Right ventricle myocardium inferior (tissue), 1 donor: ENCODE measurements around the gene CDK15. TPM values are rescaled to one million over a fixed set of nuclear protein-coding genes. Genes with fewer than 3 reads are reported as not detected.

Experiments
- ATAC-seq: fragments of 200-7000 bp; cut with Tn5 transposase; one replicate; pipeline ENCODE4 v1.9.1; 2020; ENCODE audit warnings: mild to moderate bottlenecking, moderate library complexity
- DNase-seq: peaks from one replicate; pipeline ENCODE4 v3.0.0; 2021; ENCODE audit errors: missing footprints
- intact Hi-C: fragments of 100-400 bp; cut with DNase I; formaldehyde crosslinking; loops from one replicate; pipeline ENCODE4 v1.11.0; 2022
- total RNA-seq: library from RNA; stranded (reverse); fragmentation: NEBNext Ultra II Directional; extraction: Animal tissue kit (Norgen Biotek cat#: 25700); gene quantifications from one replicate; pipeline ENCODE4 v1.2.1, GENCODE V29; 2021
- donor health status: DM: no; HTN: yes; CAD: no; lungs with severe emphysema.

Gene CDK15
- total RNA-seq, 1 donor from 2014 or later: 0.35 TPM

- ATAC-seq (no peak), DNase-seq (no peak)
- intact Hi-C loops: no loop called here
Observed at GRCh38 chr2:201919308-201919634, 112.9 kb downstream of the CDK15 start.

GRCh38 chr2:201923436-201924328, 117.3 kb downstream of the CDK15 start:
- intact Hi-C loops: no loop called here
- DNase-seq (no peak), ATAC-seq (no peak)

- intact Hi-C loops: no loop called here
- no peak for DNase-seq
- no peak for ATAC-seq
Observed at GRCh38 chr2:201924453-201924852, 118.1 kb downstream of the CDK15 start.

- intact Hi-C loops: no loop called here
- ATAC-seq (no peak), DNase-seq (no peak)
Observed at GRCh38 chr2:201925056-201925455, 118.7 kb downstream of the CDK15 start.

- ATAC-seq (no peak), DNase-seq (no peak)
- intact Hi-C loops: no loop called here
Observed at GRCh38 chr2:201926067-201926466, 119.7 kb downstream of the CDK15 start.

GRCh38 chr2:201928363-201928762, 122.0 kb downstream of the CDK15 start:
- ATAC-seq (no peak), DNase-seq (no peak)
- intact Hi-C loops: no loop called here

- ATAC-seq: no peak
- no peak for DNase-seq
- intact Hi-C loops: no loop called here
Observed at GRCh38 chr2:201929281-201930026, 123.1 kb downstream of the CDK15 start.

GRCh38 chr2:201930043-201930442, 123.7 kb downstream of the CDK15 start:
- intact Hi-C loops: no loop called here

GRCh38 chr2:201930831-201931230, 124.5 kb downstream of the CDK15 start:
- no peak for ATAC-seq
- no peak for DNase-seq
- intact Hi-C loops: no loop called here

More at GRCh38 chr2:201930043-201930442, 123.7 kb downstream of the CDK15 start:
- DNase-seq (no peak), ATAC-seq (no peak)

GRCh38 chr2:201931475-201931874, 125.1 kb downstream of the CDK15 start:
- intact Hi-C loops: no loop called here
- no peak for ATAC-seq
- DNase-seq: no peak

- ATAC-seq (no peak), DNase-seq (no peak)
- intact Hi-C loops: no loop called here
Observed at GRCh38 chr2:201931951-201932350, 125.6 kb downstream of the CDK15 start.

GRCh38 chr2:201932511-201932910, 126.2 kb downstream of the CDK15 start:
- intact Hi-C loops: no loop called here
- DNase-seq (no peak), ATAC-seq (no peak)

GRCh38 chr2:201933792-201934237, 127.5 kb downstream of the CDK15 start:
- peak; percentile 61 for ATAC-seq
- intact Hi-C loops: no loop called here
- DNase-seq: no peak

GRCh38 chr2:201936817-201937216, 130.5 kb downstream of the CDK15 start:
- intact Hi-C loops: no loop called here
- ATAC-seq: no peak

GRCh38 chr2:201937343-201937742, 131.0 kb downstream of the CDK15 start:
- DNase-seq (no peak), ATAC-seq (no peak)
- intact Hi-C loops: no loop called here

More at GRCh38 chr2:201936817-201937216, 130.5 kb downstream of the CDK15 start:
- no peak for DNase-seq

GRCh38 chr2:201938156-201938775, 131.9 kb downstream of the CDK15 start:
- DNase-seq (no peak), ATAC-seq (no peak)
- intact Hi-C loops: no loop called here

GRCh38 chr2:201938781-201939180, 132.4 kb downstream of the CDK15 start:
- DNase-seq: no peak
- no peak for ATAC-seq
- intact Hi-C loops: no loop called here

- no peak for ATAC-seq
- no peak for DNase-seq
- intact Hi-C loops: no loop called here
Observed at GRCh38 chr2:201939453-201939941, 133.2 kb downstream of the CDK15 start.

- no peak for ATAC-seq
- no peak for DNase-seq
- intact Hi-C loops: no loop called here
Observed at GRCh38 chr2:201942531-201942930, 136.2 kb downstream of the CDK15 start.
